Breast epithelium (tissue), 3 donors: ENCODE data around the gene CIAO2B.

Experiments
- POLR2AphosphoS5 ChIP-seq, 3 donors: sonication (generic); formaldehyde crosslinking; IDR thresholded peaks; one replicate each; pipeline ENCODE4 v1.6.1; 2017; ENCODE audit warnings: antibody characterized with exemption in 3 of 3
- TF ChIP-seq, protein P1 (sequence below), 3 donors: fragments of 450-650 bp; IDR thresholded peaks; one replicate each; pipeline ENCODE4 v1.5.1; 2016 to 2017; ENCODE audit warnings: antibody characterized with exemption in 3 of 3, mild to moderate bottlenecking in 3 of 3, moderate library complexity in 3 of 3

GRCh38 chr16:66977341-66978113, 43.3 kb upstream of the CIAO2B start:
- TF ChIP-seq, protein P1, sequence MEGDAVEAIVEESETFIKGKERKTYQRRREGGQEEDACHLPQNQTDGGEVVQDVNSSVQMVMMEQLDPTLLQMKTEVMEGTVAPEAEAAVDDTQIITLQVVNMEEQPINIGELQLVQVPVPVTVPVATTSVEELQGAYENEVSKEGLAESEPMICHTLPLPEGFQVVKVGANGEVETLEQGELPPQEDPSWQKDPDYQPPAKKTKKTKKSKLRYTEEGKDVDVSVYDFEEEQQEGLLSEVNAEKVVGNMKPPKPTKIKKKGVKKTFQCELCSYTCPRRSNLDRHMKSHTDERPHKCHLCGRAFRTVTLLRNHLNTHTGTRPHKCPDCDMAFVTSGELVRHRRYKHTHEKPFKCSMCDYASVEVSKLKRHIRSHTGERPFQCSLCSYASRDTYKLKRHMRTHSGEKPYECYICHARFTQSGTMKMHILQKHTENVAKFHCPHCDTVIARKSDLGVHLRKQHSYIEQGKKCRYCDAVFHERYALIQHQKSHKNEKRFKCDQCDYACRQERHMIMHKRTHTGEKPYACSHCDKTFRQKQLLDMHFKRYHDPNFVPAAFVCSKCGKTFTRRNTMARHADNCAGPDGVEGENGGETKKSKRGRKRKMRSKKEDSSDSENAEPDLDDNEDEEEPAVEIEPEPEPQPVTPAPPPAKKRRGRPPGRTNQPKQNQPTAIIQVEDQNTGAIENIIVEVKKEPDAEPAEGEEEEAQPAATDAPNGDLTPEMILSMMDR (IDR thresholded peaks at IDR 0.05) = peak; percentile 97 to 98 (median 98)
- TF ChIP-seq POLR2AphosphoS5 (IDR thresholded peaks at IDR 0.05) = peak in 2 of 3 donors; percentile 23 to 47
